ENCODE results near the gene USP7.

DNA sequence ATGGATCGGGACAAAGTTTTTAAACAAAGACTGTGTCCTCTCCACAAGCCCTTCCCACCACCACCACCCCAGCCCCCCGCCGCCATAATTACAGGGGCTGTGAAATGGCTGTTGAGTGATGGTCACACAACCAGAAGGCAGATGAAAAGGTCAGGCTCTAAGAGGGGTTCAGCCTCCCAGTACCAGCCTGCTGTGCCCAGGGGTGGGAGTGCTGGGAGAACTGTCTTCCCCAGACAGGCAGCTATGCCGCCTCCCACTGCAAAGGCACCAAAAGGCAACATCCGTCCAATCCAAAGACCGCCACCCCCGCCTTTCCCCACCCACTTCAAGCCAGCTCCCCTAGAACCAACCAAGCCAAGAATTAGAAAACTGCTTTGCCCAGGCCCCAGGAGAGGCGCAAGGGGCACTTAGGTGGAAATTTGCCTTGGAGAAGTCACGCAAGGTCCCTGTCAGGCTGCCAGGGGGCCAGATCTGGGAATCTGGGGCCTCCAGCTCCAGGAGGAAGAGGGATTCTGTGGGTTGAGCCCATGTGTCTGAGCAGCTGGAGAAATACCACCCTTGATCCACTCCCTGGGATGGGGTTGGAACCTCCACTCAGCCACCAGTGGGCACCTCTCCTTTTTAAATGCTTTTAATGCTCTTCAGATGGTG lies 109.3 kb downstream of the USP7 start:
- TF ChIP-seq, protein P1, sequence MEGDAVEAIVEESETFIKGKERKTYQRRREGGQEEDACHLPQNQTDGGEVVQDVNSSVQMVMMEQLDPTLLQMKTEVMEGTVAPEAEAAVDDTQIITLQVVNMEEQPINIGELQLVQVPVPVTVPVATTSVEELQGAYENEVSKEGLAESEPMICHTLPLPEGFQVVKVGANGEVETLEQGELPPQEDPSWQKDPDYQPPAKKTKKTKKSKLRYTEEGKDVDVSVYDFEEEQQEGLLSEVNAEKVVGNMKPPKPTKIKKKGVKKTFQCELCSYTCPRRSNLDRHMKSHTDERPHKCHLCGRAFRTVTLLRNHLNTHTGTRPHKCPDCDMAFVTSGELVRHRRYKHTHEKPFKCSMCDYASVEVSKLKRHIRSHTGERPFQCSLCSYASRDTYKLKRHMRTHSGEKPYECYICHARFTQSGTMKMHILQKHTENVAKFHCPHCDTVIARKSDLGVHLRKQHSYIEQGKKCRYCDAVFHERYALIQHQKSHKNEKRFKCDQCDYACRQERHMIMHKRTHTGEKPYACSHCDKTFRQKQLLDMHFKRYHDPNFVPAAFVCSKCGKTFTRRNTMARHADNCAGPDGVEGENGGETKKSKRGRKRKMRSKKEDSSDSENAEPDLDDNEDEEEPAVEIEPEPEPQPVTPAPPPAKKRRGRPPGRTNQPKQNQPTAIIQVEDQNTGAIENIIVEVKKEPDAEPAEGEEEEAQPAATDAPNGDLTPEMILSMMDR (IDR thresholded peaks at IDR 0.05): no peak
- TF ChIP-seq POLR2A (IDR thresholded peaks at IDR 0.05): no peak
